ENCODE results near the gene IL17RA. TPM values are rescaled to one million over a fixed set of nuclear protein-coding genes. Genes with fewer than 3 reads are reported as not detected.

The IL17RA gene
- total RNA-seq, 3 donors from 2014 or later (not counting 1 experiment from before 2014, with no cell fraction given): 22.1 to 42.6 (median 28.7) TPM

GRCh38 chr22:17108256-17109112, 23.7 kb downstream of the IL17RA start:
- Histone ChIP-seq H3K27me3 (ENCODE audit: control insufficient read depth, insufficient read depth, low read length) (no peaks in the 10 kb centered on the region), H3K36me3 (ENCODE audit: control insufficient read depth, insufficient read depth, low read length) (peaks cover 59% of the 10 kb centered on the region), H3K9me3 (ENCODE audit: control insufficient read depth, insufficient read depth, low read length) (no peaks in the 10 kb centered on the region), H3K4me3 (ENCODE audit: low read length) (no peak overlapping the region), H3K27ac (ENCODE audit: low read length) (no peak overlapping the region), H3K4me1 (ENCODE audit: control insufficient read depth, insufficient read depth, low read length) (peaks cover 18% of the 10 kb centered on the region)
- 96% methylated on average over 66 of the region's 66 CpGs for WGBS (ENCODE audit: insufficient coverage)
- Mint-ChIP-seq H3K36me3 (no peaks in the 10 kb centered on the region), H3K27ac (no peak overlapping the region), H3K9me3 (no peaks in the 10 kb centered on the region), H3K27me3 (ENCODE audit: low read depth in 2 of 2) (no peaks in the 10 kb centered on the region), H3K4me1 (peaks cover 0 to 28% of the 10 kb centered on the region in 2 donors), H3K4me3 (no peak overlapping the region)
- DNase-seq (no peak), ATAC-seq (no peak)
- intact Hi-C loops (cut with micrococcal nuclease): no loop called here
- TF ChIP-seq, protein P1, sequence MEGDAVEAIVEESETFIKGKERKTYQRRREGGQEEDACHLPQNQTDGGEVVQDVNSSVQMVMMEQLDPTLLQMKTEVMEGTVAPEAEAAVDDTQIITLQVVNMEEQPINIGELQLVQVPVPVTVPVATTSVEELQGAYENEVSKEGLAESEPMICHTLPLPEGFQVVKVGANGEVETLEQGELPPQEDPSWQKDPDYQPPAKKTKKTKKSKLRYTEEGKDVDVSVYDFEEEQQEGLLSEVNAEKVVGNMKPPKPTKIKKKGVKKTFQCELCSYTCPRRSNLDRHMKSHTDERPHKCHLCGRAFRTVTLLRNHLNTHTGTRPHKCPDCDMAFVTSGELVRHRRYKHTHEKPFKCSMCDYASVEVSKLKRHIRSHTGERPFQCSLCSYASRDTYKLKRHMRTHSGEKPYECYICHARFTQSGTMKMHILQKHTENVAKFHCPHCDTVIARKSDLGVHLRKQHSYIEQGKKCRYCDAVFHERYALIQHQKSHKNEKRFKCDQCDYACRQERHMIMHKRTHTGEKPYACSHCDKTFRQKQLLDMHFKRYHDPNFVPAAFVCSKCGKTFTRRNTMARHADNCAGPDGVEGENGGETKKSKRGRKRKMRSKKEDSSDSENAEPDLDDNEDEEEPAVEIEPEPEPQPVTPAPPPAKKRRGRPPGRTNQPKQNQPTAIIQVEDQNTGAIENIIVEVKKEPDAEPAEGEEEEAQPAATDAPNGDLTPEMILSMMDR (IDR thresholded peaks at IDR 0.05): no peak

GRCh38 chr22:17109113-17109865, 24.5 kb downstream of the IL17RA start:
- Histone ChIP-seq H3K9me3 (ENCODE audit: control insufficient read depth, insufficient read depth, low read length) (no peaks in the 10 kb centered on the region), H3K4me1 (ENCODE audit: control insufficient read depth, insufficient read depth, low read length) (peaks cover 21% of the 10 kb centered on the region), H3K27ac (ENCODE audit: low read length) (no peak overlapping the region), H3K27me3 (ENCODE audit: control insufficient read depth, insufficient read depth, low read length) (no peaks in the 10 kb centered on the region), H3K4me3 (ENCODE audit: low read length) (no peak overlapping the region), H3K36me3 (ENCODE audit: control insufficient read depth, insufficient read depth, low read length) (peaks cover 55% of the 10 kb centered on the region)
- TF ChIP-seq, protein P1 (IDR thresholded peaks at IDR 0.05): no peak
- intact Hi-C loops (cut with micrococcal nuclease): no loop called here
- no peak for ATAC-seq
- Mint-ChIP-seq H3K4me1 (peaks cover 0 to 34% of the 10 kb centered on the region in 2 donors), H3K27ac (no peak overlapping the region), H3K4me3 (no peak overlapping the region), H3K36me3 (no peaks in the 10 kb centered on the region), H3K9me3 (no peaks in the 10 kb centered on the region), H3K27me3 (ENCODE audit: low read depth in 2 of 2) (no peaks in the 10 kb centered on the region)
- DNase-seq: no peak
- WGBS (ENCODE audit: insufficient coverage): 96% methylated on average over 42 of the region's 42 CpGs

GRCh38 chr22:17109976-17110375, 25.2 kb downstream of the IL17RA start:
- Histone ChIP-seq H3K9me3 (ENCODE audit: control insufficient read depth, insufficient read depth, low read length) (no peaks in the 10 kb centered on the region), H3K36me3 (ENCODE audit: control insufficient read depth, insufficient read depth, low read length) (peaks cover 48% of the 10 kb centered on the region), H3K27ac (ENCODE audit: low read length) (no peak overlapping the region), H3K4me3 (ENCODE audit: low read length) (no peak overlapping the region), H3K27me3 (ENCODE audit: control insufficient read depth, insufficient read depth, low read length) (no peaks in the 10 kb centered on the region), H3K4me1 (ENCODE audit: control insufficient read depth, insufficient read depth, low read length) (peaks cover 26% of the 10 kb centered on the region)
- H3K27ac Mint-ChIP-seq: no peak overlapping the region
- ATAC-seq (no peak), DNase-seq (no peak)
- peaks cover 3 to 39% of the 10 kb centered on the region in 2 donors for H3K4me1 Mint-ChIP-seq
- no peaks in the 10 kb centered on the region for H3K27me3 Mint-ChIP-seq (ENCODE audit: low read depth in 2 of 2)
- H3K36me3 Mint-ChIP-seq: no peaks in the 10 kb centered on the region
- no peak overlapping the region for H3K4me3 Mint-ChIP-seq
- TF ChIP-seq, protein P1 (IDR thresholded peaks at IDR 0.05): no peak
- intact Hi-C loops (cut with micrococcal nuclease): no loop called here
- no peaks in the 10 kb centered on the region for H3K9me3 Mint-ChIP-seq
- WGBS (ENCODE audit: insufficient coverage): 90% methylated on average over 16 of the region's 16 CpGs

Data from natural killer cell (primary cell).